PFSK-1 (cell line): ENCODE data around the gene LTBP3.

Source experiments
- FOXP2 ChIP-seq: optimal IDR thresholded peaks from 2 replicates; pipeline ENCODE3; 2011; ENCODE audit warnings: borderline replicate concordance, control low read depth, inconsistent platforms; ENCODE audit not compliant: insufficient read depth; ENCODE audit errors: extremely low read length, extremely low read depth
- POLR2AphosphoS5 ChIP-seq: IDR thresholded peaks from 2 replicates; pipeline ENCODE4 v1.6.1; 2012; ENCODE audit warnings: low read depth, mild to moderate bottlenecking, control low read depth, low read length, moderate library complexity
- REST ChIP-seq, 2 experiments: IDR thresholded peaks; 2 replicates each; pipeline versions ENCODE4 v1.6.1 to v1.8.0; 2011 to 2012; ENCODE audit warnings: low read depth in 2 of 2, low read length in 2 of 2, control low read depth in 1 of 2, inconsistent platforms in 1 of 2, mild to moderate bottlenecking in 1 of 2, moderate library complexity in 1 of 2; ENCODE audit not compliant: insufficient read depth in 1 of 2
- SIN3A ChIP-seq: IDR thresholded peaks from 2 replicates; pipeline ENCODE4 v1.6.1; 2012; ENCODE audit warnings: mild to moderate bottlenecking, low read length, moderate library complexity, borderline replicate concordance; ENCODE audit not compliant: insufficient read depth
- TAF1 ChIP-seq: IDR thresholded peaks from 2 replicates; pipeline ENCODE4 v1.6.1; 2012; ENCODE audit warnings: low read length, control low read depth, borderline replicate concordance; ENCODE audit not compliant: insufficient read depth

LTBP3 gene

GRCh38 chr11:65530157-65530496 lies 28.0 kb downstream of the LTBP3 start:
- TF ChIP-seq REST (IDR thresholded peaks at IDR 0.05; ENCODE audit: insufficient read depth in 1 of 2, low read depth in 2 of 2, low read length in 2 of 2), result no peak
- no peak for TF ChIP-seq FOXP2
- no peak for TF ChIP-seq POLR2AphosphoS5
- no peak for TF ChIP-seq TAF1
- TF ChIP-seq SIN3A, result no peak

- TF ChIP-seq SIN3A (no peak), TAF1 (no peak), POLR2AphosphoS5 (no peak), REST (IDR thresholded peaks at IDR 0.05; ENCODE audit: insufficient read depth in 1 of 2, low read depth in 2 of 2, low read length in 2 of 2) (no peak), FOXP2 (no peak)
Measured at GRCh38 chr11:65529475-65530156, 28.5 kb downstream of the LTBP3 start.

- TF ChIP-seq TAF1, result no peak
- no peak for TF ChIP-seq POLR2AphosphoS5
- TF ChIP-seq REST (IDR thresholded peaks at IDR 0.05; ENCODE audit: insufficient read depth in 1 of 2, low read depth in 2 of 2, low read length in 2 of 2), result no peak
Measured at GRCh38 chr11:65528819-65529350, 29.3 kb downstream of the LTBP3 start.

- TF ChIP-seq REST (IDR thresholded peaks at IDR 0.05; ENCODE audit: insufficient read depth in 1 of 2, low read depth in 2 of 2, low read length in 2 of 2) (no peak), POLR2AphosphoS5 (no peak), FOXP2 (no peak), TAF1 (no peak), SIN3A (no peak)
Measured at GRCh38 chr11:65526744-65527143, 31.4 kb downstream of the LTBP3 start.
